HG02885 (cell line): ENCODE data around the gene SLC6A8.

Source experiments
- ATAC-seq: cut with Tn5 transposase; IDR thresholded peaks from one replicate; pipeline ENCODE4 v1.9.1; 2021; ENCODE audit warnings: mild to moderate bottlenecking; ENCODE audit not compliant: unreplicated experiment, poor library complexity

Gene SLC6A8

DNA sequence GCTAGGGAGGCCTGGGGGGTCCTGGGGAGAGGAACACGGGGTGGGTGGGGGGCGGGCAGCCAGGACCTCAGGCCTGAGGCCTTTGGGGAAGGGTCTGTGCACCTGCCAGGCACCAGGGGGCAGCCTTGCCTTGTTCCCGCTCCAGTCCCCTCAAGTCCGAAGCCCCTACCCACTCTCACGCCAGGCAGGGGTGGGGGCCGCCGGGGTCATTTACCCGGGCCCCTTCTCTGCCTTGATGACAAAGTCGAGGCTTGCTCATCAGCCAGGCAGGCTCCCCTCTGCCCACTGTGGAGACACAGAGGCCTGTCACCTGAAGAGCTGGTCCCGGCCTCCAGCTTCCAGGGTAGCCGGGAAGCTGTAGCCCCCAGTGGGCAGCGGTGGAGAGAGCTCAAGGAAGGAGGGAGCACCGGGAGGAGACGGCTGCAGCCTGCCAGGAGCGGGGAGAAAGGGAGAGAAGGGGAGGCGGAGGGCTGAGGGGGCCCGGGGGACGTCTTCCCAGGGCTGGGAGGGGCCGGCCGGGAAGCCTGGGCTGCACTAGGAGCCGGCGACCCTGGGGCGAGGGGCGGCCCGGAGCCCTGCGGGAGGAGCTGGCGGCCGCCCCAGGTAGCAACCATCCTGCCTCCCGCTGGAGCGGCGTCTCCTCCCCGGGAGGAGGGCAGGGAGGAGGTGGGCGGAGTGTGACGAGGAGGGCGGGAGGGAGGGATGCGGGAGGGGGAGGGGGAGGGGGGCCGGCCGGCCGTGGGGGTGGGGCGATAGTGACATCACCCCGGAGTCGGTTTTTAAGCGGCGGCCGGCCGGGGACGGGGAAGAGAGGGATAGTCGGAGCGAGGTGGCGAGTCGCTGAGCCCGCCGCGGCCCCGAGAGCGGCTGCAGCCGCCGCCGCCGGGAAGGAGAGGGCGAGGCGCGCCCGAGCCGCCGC, at the start of gene SLC6A8:
Gene SLC6A8, plus strand, starts transcription at position 806 of the 919 bp plus-strand sequence. CDS start 649 bp downstream, outside the sequence.
- no peak for ATAC-seq

DNA sequence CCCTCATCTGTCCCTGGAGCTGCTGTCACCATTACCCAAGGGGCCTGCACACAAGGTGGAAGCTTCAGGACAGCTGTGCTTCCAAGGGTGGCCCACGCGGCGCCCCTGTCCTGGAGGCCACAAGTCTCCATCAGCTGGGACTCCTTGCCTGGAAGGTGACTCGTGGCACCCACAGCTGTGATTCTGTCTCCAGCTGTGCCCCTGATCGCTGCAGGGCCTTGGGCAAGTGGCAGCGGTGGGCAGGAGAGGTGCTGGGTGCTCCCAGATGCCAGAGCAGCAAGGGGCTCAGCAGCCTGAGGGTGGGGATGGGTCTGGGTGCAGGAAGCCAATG, 49.7 kb upstream of the SLC6A8 start:
- no peak for ATAC-seq

DNA sequence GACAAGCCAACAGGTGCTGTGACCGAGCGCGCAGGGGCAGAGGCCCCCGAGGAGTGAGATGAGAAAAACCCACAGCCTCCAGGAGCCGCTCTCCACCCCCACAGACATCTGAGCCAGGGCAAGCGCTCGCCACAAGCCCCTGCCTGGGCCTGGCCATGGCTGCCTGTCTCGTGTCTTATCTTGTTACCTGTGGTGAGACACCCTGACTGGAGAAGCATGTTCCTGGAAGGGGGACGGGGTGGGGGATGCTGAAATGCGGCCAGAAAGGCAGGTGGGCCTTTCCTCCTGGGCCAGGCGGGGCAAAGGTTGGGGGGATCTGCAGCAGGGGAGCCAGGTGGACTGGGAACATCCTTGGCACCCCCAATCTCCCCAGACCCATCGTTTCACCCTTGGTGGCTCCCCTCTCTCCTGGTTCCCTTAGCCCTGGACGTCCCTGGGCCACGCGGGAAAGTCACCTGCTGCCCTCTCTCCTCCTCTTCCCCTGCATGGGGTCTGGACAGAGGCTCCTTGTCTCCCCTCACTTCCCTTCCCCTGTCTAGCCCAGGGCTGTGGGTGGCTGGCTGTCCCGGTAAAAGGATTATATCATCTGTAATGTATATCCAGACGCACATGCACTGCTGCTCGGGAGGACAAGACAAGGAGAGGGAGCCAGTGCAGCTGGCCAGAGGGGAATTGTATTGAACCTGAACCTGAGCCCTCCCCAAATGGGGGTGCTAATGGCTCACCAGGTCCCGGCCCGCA, 49.1 kb upstream of the SLC6A8 start:
- no peak for ATAC-seq

DNA sequence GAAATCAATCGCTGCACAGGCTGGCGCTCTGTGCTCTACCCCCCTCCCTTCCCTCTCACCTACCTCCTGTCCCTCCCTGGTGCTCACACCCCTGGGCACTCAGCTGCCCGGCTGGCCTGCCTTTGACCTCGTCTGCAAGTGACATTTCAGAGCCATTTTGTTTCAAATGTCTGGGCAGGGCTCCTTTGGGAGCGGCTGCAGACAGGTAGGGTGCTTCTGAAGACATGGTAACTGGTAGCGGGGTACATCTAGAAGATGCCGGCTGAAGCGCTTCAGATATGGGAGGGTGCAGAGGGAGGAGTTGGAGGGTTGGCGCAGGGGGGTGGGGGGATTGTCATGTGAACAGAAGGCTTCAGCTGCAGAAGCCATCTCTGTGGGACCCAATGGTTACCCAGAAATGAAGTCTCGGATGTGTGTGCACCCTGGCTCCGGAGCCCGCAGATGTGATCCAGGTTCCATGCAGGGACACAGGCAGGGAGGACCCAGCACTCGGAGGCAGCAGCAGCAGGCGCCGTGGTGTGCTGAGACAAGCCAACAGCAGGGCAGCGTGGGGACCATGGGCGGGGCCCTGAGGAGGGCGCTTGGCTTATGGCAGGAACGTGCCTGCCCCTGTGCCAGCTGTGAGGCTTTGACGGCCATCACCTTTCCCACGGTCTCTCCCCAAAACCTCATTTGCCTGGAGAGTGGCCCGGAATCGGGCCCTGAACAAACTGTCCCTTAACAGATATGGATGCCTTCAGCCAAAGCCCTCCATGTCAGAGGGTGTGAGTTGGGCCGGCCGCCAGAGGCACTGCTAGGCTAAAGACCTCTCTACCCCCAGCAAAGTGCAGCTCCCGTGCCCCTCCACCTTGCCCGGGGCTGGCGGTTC, 48.3 kb upstream of the SLC6A8 start:
- ATAC-seq = no peak

DNA sequence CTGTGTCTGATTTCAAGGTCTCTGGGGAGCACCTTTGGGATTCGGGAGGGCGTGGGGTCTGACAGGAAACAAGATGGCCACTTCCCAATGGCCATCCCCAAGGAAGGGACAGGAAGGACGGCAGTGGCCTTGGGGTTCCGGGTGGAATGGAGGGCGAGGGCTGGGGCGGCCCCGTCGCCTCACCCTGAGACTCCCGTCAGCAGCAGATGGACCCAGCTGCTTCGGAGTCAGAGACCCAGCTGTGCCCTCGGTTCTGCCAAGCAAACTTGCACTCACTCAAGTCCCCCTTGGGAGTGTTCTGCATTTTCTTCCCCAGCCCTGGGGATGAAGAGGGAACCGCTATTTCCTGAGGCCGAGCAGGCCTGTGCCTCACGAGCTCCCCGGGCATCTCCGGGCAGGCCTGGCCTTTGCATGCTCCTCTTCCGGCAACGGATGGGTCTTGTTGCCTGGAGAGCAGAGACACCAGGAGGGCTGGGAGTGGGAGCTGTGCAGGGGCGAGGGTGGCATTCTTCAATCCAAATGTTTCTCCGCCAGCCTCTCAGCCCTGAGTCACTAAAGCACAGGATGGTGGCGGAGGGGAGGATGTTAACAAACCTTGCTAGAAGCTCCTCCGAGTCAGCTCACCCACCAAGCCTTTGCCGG, 47.6 kb upstream of the SLC6A8 start:
- no peak for ATAC-seq

DNA sequence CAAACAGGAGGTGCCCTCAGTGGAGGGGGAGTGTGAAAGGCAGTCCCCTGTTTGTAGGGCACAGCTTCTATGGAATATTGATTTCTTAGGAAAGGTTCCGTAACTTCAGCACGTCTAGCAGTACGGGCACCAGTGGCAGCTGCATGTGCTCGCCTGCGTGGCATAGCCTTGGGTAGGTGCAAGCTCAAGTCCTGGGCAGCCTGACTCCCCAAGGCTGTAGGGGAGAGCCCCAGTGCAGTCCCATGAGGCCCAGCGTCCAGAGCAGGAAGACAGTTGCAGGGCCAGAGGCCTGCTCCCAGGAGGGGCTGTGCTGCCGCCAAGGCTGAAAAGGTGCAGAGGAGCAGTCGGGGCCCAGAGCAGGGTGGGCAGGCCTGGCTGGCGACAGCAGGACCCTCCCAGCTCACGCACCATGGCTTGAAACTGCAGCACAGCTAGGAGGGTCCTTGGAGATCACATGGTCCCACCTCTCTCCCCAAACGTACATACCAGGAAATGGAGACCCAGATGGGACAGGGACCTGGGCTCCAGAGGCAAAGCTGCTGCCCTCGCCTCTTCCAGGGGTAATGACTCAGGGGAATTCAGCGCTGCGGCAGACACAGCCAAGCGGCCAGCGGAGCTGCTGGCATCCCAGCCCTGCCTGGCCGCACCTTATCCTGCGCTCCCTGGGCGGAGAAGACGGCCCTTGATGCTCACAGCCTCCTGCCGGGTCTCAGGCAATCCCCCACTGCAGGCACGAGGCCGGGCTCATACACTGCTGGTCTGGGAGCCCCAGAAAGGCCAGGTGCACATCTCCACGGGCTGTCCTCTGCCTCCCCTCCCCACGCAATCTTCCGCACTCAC, 46.8 kb upstream of the SLC6A8 start:
- ATAC-seq = no peak

DNA sequence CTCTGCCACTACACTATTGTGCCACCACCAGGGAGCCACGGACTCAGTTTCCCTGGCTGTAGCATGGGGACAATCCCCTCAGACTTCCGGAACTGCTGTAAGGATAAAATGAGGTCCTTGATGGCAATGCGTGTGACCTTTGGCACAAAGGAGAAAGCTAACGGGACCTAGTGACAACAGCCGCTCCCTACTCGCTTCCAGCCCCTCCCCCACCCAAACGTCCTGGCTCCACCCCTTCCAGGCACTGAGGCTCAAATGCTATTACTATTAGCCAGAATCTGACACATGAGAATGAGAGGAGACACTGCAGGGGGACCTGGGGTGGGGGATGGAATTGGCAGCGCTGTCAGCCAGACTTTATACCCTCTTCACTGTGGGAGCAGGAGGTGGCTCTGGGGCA, 46.1 kb upstream of the SLC6A8 start:
- no peak for ATAC-seq

DNA sequence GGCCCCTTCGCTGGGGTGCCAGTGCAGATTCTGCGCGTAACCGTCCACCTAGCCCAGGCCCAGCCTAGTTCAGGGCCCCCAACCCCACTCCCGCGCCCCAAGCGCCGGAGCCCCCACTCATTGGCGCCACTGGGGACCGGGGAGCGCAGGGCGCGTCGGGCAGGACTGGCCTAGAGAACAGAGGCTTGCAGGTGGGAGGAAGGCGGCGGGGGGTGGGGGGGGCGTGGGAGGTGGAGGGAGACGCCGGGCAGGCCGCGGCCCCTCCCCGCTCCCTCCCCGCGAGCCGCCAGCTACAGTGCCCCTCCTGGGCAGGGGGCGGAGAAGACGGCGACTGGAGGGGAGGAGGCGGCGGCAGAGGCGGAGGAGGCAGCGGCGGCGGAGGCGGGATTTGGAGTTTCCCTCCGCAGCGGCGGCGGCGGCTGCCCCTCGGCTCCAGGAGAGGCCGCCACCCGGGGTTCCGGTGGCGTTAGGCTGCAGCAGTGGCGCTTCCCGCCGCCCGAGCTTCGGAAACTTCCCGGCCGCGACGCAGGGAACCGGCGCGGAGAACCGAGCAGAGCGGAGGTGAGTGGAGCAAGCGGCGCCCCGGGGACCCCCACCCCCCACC, 45.6 kb upstream of the SLC6A8 start:
- no peak for ATAC-seq

DNA sequence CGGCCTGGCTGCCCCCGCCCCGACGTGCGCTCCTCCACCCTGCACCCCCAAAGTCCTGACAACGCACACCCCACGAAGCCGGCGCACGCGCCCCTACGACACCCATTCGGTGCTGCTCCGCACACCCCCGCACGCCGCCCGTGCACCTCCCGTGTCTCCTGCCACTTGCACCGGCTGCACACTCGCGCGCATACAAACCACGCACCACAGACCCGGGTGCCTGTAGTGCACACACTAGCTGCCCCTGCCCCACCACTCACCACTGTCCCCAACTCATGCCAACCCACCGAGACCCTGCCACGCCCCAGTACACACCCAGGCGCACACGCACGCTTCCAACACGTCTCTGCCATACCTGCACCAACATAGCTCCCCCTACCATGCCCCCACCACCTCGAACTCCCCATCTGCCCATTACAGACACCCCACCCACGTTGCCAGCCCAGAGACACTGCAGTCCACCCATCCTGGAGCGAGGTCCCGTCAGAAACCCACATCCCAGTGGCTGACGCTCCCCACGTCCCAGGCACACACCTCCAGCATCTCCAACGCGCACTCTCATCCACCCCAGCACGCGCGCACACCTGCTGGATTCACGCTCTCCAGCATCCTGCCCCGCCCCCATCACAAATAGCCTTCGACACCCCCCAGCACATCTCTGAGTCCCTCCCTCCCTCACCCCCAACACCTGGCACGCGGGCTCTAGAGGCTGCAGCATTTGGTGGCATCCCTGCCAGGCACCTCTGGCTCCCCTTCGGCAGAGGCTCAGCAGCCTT, 44.9 kb upstream of the SLC6A8 start:
- no peak for ATAC-seq

DNA sequence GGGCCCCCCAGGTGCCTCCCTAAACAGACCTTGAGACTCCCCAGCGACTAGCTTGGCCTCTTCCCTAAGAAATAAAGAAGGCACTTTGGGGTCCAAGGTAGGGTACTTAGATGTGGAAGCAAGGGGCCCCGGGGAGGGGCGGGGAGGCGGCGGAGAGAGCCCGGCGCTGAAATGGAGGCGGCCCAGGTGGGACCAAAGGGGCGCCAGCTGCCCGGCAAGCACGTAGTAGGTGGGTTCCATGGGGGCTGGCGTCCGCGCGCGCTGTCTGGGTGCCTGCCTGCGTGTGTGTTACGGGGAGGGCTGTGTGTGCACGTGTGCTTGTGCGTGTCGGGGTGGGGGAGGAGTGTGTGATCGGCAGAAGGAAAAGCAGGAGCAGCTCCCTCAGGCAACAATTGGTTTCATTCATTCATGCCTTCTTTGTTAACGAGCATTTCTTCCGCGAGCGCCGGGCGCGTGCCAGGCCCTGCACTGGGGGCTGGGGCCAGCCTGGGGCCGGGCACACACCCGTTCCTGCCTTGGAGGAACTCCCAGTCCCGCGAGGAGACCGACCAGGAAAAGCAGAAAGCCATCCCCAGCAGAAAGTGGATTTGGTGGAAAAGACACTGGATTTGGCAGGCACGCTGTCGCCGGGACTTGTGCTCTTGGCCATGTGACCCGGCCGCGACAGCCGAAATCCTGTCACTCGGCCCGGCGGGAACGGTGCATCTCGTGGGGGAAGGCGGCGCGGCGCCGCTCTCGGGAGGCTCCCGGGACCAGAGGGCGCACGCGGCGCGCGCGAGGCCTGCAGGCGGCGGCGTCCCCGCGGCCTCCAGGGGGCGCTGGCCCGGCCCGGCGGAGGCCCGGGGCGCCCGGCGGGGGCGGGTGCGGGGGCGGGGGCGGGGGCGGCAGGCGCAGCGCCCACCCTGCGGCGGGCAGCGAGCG, 44.0 kb upstream of the SLC6A8 start:
- ATAC-seq = no peak

DNA sequence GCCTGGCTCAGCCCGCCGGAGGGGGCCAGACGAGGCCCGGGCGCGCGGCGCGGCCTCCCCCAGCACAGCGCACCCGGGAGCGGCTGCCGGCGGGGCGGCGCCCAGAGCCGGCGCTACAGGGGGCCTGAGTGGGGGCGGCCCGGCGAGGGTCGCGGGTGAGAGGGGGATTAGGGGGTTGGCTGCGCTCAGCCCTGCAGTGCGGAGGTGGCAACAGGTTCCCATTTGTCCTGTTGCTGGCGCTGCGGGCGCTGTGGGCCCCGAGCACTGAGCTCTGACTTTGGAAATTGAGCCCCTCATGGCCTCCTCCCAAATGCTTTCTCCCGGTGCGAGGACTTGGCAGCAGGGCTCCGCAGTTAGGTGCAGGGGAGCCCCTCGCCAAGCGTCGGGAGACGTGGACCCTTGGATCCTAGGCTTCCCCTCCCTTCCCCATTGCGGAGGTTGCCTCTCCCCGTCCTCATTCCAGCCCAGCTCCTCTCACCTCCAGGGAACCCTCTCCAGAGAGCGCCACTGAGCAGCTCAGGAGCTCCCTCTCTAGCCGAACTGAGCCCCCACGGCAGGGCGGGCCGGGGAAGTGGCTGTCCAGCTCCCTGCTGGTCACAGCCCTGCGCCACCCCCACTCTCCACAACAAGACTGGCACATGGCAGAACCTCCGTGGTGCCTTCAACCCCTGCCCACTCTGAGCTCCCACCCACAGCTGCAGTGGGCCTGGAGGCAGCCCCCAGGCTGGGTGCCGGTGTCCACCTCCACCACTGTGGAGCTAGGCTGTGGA, 43.2 kb upstream of the SLC6A8 start:
- no peak for ATAC-seq

DNA sequence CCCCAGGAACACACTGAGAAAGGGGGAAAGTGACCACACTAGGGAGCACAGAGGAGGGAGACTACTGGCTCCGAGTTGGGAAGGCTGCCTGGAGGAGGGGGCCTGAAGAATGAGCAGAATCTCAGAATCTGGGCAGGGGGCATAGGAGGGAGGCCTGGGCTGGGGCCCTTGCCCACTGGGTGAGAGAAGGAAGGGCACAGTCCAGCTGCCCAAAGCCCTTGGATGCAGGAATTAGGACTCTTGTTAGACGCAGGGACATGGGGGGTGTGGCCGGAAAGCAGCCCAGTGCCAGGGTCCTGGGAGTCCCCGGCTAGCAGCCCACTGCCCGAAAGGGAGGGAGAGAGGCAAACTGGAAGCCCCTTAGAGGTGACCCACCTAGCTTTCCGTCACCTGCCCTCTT, 42.6 kb upstream of the SLC6A8 start:
- ATAC-seq = no peak

DNA sequence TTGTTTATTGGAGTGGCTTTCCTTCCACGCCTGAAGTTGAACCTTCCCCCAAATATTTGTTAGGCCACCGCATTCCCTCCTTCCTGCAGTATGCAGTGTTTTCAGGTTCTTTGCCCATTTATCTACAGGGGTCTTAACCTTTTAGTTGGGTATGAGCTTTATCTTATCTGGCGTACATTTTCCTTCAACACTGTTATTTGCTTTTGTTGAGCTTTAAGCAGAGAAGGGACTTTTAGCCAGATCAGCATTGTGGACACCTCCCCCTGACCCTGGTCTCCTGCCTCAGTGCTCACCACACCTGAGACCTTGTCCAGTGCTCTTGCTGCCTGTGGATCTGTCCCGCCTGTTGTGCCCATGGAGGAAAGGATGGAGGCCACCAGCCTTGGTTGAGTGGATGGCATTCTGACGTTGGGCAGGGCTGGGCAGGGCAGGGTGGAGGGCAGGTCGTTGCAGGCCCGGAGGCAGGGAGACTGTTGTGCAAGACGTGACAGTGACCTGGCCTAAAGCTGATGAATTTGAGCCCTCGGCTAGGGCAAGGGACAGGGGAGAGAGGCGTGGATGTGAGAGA, 41.7 kb upstream of the SLC6A8 start:
- no peak for ATAC-seq

DNA sequence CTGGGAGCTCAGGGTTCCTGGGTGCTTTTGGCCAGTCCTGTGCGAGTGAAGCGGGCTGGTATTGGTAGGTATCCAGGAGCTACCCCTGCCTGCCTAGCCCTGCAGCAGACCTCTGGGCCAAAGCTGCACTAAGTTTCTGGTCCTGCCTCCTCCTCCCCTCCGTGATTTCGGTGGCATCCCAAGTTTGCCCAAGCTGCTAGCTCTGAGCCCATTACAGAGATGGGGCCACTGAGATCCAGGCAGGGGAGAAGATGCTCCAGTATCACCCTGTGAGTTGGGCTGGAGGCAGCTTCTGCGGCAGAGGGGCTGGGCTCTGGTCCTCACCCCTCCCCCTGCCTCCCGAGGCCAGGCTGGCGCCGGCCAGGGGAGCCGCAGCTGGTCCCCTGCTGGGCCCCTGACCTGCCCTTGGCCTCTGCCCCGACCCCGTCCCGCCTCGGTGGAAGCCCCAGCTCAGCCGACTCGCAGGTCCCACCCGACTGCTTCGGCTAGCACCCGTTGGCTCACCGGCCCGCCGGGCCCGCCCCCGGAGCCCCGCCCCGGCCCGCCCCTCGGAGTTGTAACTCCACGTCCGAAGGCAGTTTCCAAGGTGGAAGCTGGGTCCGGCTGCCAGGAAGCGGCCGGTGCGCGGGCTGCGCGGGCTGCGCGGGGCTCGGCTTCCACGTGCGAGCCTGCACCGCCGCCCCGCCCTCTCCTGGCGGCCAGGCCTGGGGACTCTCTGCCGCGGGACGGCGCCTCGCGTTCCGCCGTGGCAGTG, 40.9 kb upstream of the SLC6A8 start, which contains the start of gene DUSP9:
Gene DUSP9, plus strand, starts transcription at position 584 of the 754 bp plus-strand sequence. CDS start 751 bp downstream, outside the sequence.
- ATAC-seq = no peak
